Measurements from ENCODE around the gene RASL11B.

Gene RASL11B

DNA sequence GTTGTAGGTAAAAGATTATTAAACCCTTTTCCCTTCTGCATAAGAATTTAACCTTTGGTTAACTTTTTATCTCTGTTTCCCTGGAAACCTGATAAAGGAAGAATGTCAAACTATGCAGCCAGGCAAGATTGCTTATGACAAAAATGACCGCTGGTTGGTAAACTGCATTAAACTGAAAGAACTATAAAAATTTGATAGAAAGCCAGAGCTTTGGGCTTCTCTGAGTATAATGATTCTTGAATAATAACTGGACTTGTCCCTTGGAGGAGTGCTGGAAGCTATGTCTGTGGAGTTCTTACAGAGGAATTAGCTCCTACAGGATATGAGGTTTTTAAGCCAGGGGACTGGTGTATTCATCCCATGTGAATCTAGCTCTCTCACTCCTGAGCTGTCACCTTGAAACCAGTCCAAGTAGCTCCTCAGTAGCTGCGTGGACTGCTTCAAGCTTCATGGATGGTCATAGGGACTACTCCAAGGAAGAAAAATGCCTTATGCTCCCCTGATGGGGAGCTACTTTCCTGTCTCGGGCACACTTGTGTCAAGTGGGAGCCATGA, 52.0 kb downstream of the RASL11B start:
- DNase-seq (ENCODE audit: low read depth in 2 of 2) = no peak

GRCh38 chr4:52915191-52915590, 53.1 kb downstream of the RASL11B start:
- no peak for DNase-seq (ENCODE audit: low read depth in 2 of 2)

DNA sequence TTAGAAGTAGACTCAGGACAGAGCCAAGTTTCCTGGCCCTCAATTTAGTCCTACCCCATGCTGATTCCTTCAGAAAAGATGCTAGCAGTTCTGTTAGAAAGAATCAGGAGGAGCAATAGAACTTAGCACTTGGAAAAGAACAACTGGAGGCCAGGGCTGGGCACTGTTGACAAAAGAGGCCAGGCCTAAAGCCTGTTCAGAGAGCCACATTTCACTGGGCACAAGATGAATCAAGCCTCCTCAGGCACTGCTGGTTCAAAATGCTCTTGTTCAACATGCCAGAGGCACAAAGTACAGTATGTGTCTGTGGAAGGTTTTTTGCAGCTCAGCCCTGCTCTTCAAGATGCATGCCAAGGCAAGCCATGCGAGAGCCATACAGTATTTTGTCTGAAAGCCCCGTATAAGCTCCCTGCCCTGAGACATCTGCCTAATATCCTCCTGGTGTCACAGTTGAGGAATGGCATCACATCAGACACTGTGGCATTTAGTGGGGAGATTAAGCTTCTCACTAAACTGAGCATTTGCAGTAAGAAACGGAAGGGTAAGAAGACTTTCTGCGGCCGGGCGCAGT, 53.7 kb downstream of the RASL11B start:
- no peak for DNase-seq (ENCODE audit: low read depth in 2 of 2)

Data from stimulated activated CD4-positive, alpha-beta T cell treated with anti-CD3 and anti-CD28 coated beads, Interleukin-4, amount 100 ng/mL, for 48 hours (primary cell).